WTC11 (cell line): ENCODE measurements around the gene MYH14. TPM values are rescaled to one million over a fixed set of nuclear protein-coding genes. Genes with fewer than 3 reads are reported as not detected.
A peak's percentile ranks its signal among the peaks of the same experiment; 100 is the strongest.

Experiments
- ATAC-seq: fragments of 200-7000 bp; cut with Tn5 transposase; 2 replicates; pipeline ENCODE4 v1.10.0; 2021; ENCODE audit warnings: mild to moderate bottlenecking, moderate library complexity
- CTCF ChIA-PET: fragments of 300-600 bp; sonication (Branson Sonifier 250); formaldehyde crosslinking; loops from one replicate; lab custom pipeline; 2021; ENCODE audit warnings: antibody characterized with exemption; lab: Charles Lee
- POLR2A ChIA-PET: fragments of 350-600 bp; sonication (Branson Sonifier 250); formaldehyde crosslinking; loops from one replicate; lab custom pipeline; 2021; ENCODE audit warnings: antibody characterized with exemption; lab: Charles Lee
- DNase-seq: peaks from one replicate; pipeline ENCODE4 v3.0.0; 2021; ENCODE audit warnings: low spot score
- H3K27ac Mint-ChIP-seq: 2 replicates; pipeline ENCODE4 v1.8.0; 2021; ENCODE audit warnings: mixed read lengths
- H3K27me3 Mint-ChIP-seq: 2 replicates; pipeline ENCODE4 v1.8.0; 2021; ENCODE audit warnings: low read depth, mild to moderate bottlenecking, moderate library complexity, mixed read lengths
- H3K36me3 Mint-ChIP-seq: 2 replicates; pipeline ENCODE4 v1.8.0; 2021; ENCODE audit warnings: mixed read lengths
- H3K4me1 Mint-ChIP-seq: 2 replicates; pipeline ENCODE4 v1.8.0; 2022; ENCODE audit warnings: mixed read lengths
- H3K4me3 Mint-ChIP-seq: 2 replicates; pipeline ENCODE4 v1.8.0; 2021; ENCODE audit warnings: mild to moderate bottlenecking, moderate library complexity, mixed read lengths
- H3K9me3 Mint-ChIP-seq: 2 replicates; pipeline ENCODE4 v1.8.0; 2021; ENCODE audit warnings: mixed read lengths
- CDX4 ChIP-seq: fragments of 250-450 bp; sonication (Bioruptor Pico); IDR thresholded peaks from 2 replicates; pipeline ENCODE4 v1.9.0; 2021; ENCODE audit warnings: moderate library complexity, mild to moderate bottlenecking, inconsistent platforms, borderline replicate concordance
- E2F4 ChIP-seq: sonication (generic); formaldehyde crosslinking; IDR thresholded peaks from 2 replicates; pipeline ENCODE4 v1.8.1; 2022; ENCODE audit warnings: low read depth, mild to moderate bottlenecking, moderate library complexity, missing genetic modification reagents, borderline replicate concordance
- ERG ChIP-seq: fragments of 250-450 bp; sonication (Bioruptor Pico); IDR thresholded peaks from 2 replicates; pipeline ENCODE4 v1.8.0; 2021; ENCODE audit warnings: mild to moderate bottlenecking
- ESRRA ChIP-seq: sonication (generic); formaldehyde crosslinking; IDR thresholded peaks from 2 replicates; pipeline ENCODE4 v1.8.1; 2022; ENCODE audit warnings: mild to moderate bottlenecking, missing genetic modification reagents, borderline replicate concordance
- FOXP4 ChIP-seq: sonication (generic); formaldehyde crosslinking; IDR thresholded peaks from 2 replicates; pipeline ENCODE4 v1.8.0; 2022; ENCODE audit warnings: mild to moderate bottlenecking, missing genetic modification reagents
- HMGA2 ChIP-seq: fragments of 250-450 bp; sonication (Bioruptor Pico); IDR thresholded peaks from 2 replicates; pipeline ENCODE4 v1.4.0; 2021; ENCODE audit warnings: mild to moderate bottlenecking, moderate library complexity
- HMGXB4 ChIP-seq: sonication (generic); formaldehyde crosslinking; IDR thresholded peaks from 2 replicates; pipeline ENCODE4 v1.8.1; 2023; ENCODE audit warnings: mild to moderate bottlenecking, moderate library complexity, missing genetic modification reagents
- IRF1 ChIP-seq: sonication (generic); formaldehyde crosslinking; IDR thresholded peaks from 2 replicates; pipeline ENCODE4 v1.8.0; 2023; ENCODE audit warnings: missing genetic modification reagents
- JAZF1 ChIP-seq: fragments of 250-450 bp; sonication (Bioruptor Pico); IDR thresholded peaks from 2 replicates; pipeline ENCODE4 v1.9.0; 2021; ENCODE audit warnings: moderate library complexity, mild to moderate bottlenecking, inconsistent platforms
- MXD4 ChIP-seq: fragments of 250-450 bp; sonication (Bioruptor Pico); IDR thresholded peaks from 2 replicates; pipeline ENCODE4 v1.8.0; 2021; ENCODE audit warnings: mild to moderate bottlenecking, moderate library complexity, borderline replicate concordance
- NR2C2 ChIP-seq: sonication (generic); formaldehyde crosslinking; IDR thresholded peaks from 2 replicates; pipeline ENCODE4 v1.8.0; 2022; ENCODE audit warnings: mild to moderate bottlenecking, missing genetic modification reagents
- SMAD3 ChIP-seq: sonication (generic); formaldehyde crosslinking; IDR thresholded peaks from 2 replicates; pipeline ENCODE4 v1.8.0; 2022; ENCODE audit warnings: missing genetic modification reagents, mild to moderate bottlenecking, borderline replicate concordance
- SMAD4 ChIP-seq: sonication (generic); formaldehyde crosslinking; IDR thresholded peaks from 2 replicates; pipeline ENCODE4 v1.8.0; 2022; ENCODE audit warnings: mild to moderate bottlenecking, missing genetic modification reagents
- SP1 ChIP-seq: sonication (generic); formaldehyde crosslinking; conservative IDR thresholded peaks from 2 replicates; pipeline ENCODE4 v1.8.1; 2022; ENCODE audit warnings: missing genetic modification reagents
- ZNF138 ChIP-seq: sonication (generic); formaldehyde crosslinking; conservative IDR thresholded peaks from 2 replicates; pipeline ENCODE4 v1.8.1; 2022; ENCODE audit warnings: mild to moderate bottlenecking, moderate library complexity, missing genetic modification reagents
- ZNF232 ChIP-seq: sonication (generic); formaldehyde crosslinking; IDR thresholded peaks from 2 replicates; pipeline ENCODE4 v1.8.0; 2022; ENCODE audit warnings: mild to moderate bottlenecking, missing genetic modification reagents
- ZNF317 ChIP-seq: sonication (generic); formaldehyde crosslinking; IDR thresholded peaks from 2 replicates; pipeline ENCODE4 v1.8.1; 2023; ENCODE audit warnings: low read depth, mild to moderate bottlenecking, moderate library complexity, missing genetic modification reagents, borderline replicate concordance
- total RNA-seq: library from RNA; stranded (reverse); gene quantifications from 3 replicates; pipeline ENCODE4 v1.2.3, GENCODE V29; 2021

Gene MYH14
- total RNA-seq, 1 experiment from 2014 or later: 25.8 TPM

GRCh38 chr19:50330365-50331078 is 127.1 kb downstream of the MYH14 start (continued):
- TF ChIP-seq MXD4 (no peak), JAZF1 (CRISPR knock-in tag) (no peak), SMAD3 (no peak), ZNF232 (CRISPR knock-in tag) (no peak), ERG (CRISPR knock-in tag) (no peak)

GRCh38 chr19:50331221-50331993 is 128.0 kb downstream of the MYH14 start:
- ChIA-PET POLR2A (no interaction called here), CTCF (no interaction called here)
- H3K27me3 Mint-ChIP-seq: peaks cover 41% of the 10 kb centered on the region
- H3K4me1 Mint-ChIP-seq: peaks cover 54% of the 10 kb centered on the region
- peak overlapping the region; percentile 98 for H3K27ac Mint-ChIP-seq
- no peaks in the 10 kb centered on the region for H3K36me3 Mint-ChIP-seq
- no peak for ATAC-seq
- H3K4me3 Mint-ChIP-seq: peak overlapping the region; percentile 94
- no peak for TF ChIP-seq FOXP4 (CRISPR knock-in tag)
- no peak for TF ChIP-seq ESRRA (CRISPR knock-in tag)
- TF ChIP-seq HMGXB4 (CRISPR knock-in tag): no peak
- no peak for TF ChIP-seq ZNF317 (CRISPR knock-in tag)
- TF ChIP-seq E2F4: no peak
- TF ChIP-seq IRF1: no peak
- no peak for TF ChIP-seq NR2C2 (CRISPR knock-in tag)
- no peak for TF ChIP-seq HMGA2 (CRISPR knock-in tag)
- no peak for TF ChIP-seq MXD4
- TF ChIP-seq ZNF138 (CRISPR knock-in tag): no peak
- TF ChIP-seq, all 79 proteins: peak for 0
- H3K9me3 Mint-ChIP-seq: no peaks in the 10 kb centered on the region
- DNase-seq: peak; percentile 64

- Mint-ChIP-seq H3K27me3 (peaks cover 36% of the 10 kb centered on the region), H3K4me1 (peaks cover 49% of the 10 kb centered on the region), H3K4me3 (peak overlapping the region; percentile 94), H3K9me3 (no peaks in the 10 kb centered on the region), H3K27ac (peak overlapping the region; percentile 98), H3K36me3 (no peaks in the 10 kb centered on the region)
- DNase-seq: no peak
- POLR2A ChIA-PET: interaction anchor here (1.8 to 2.2 kb wide), 2 partner anchors 16 to 18 kb away, joined by 8 to 12 read pairs; no protein-coding TSS in a partner anchor
- CTCF ChIA-PET: interaction anchor here (2.1 to 2.5 kb wide), 2 partner anchors 16 to 224 kb away, joined by 7 to 13 read pairs; no protein-coding TSS in a partner anchor
- no peak for ATAC-seq
- TF ChIP-seq CDX4 (CRISPR knock-in tag): no peak
- no peak for TF ChIP-seq ZNF138 (CRISPR knock-in tag)
- no peak for TF ChIP-seq SMAD4 (CRISPR knock-in tag)
- no peak for TF ChIP-seq SP1 (CRISPR knock-in tag)
Measured at GRCh38 chr19:50331994-50332243, 128.5 kb downstream of the MYH14 start.
